HG03095 (cell line): ENCODE measurements around the gene CEP170B.
"Not testable (repeated sequence)": the region's sequence is repeated elsewhere in the genome, so short reads cannot be mapped to it uniquely, and the experiment has no call there.

ENCODE experiments used
- ATAC-seq: cut with Tn5 transposase; IDR thresholded peaks from one replicate; pipeline ENCODE4 v1.9.1; 2021; ENCODE audit warnings: moderate library complexity; ENCODE audit not compliant: unreplicated experiment

The CEP170B gene

GRCh38 chr14:104941508-104942365 is 76.7 kb downstream of the CEP170B start:
- ATAC-seq = no peak

- no peak for ATAC-seq
These were observed 77.5 kb downstream of the CEP170B start for GRCh38 chr14:104942586-104942985.

- ATAC-seq = not testable (repeated sequence)
These were observed 78.3 kb downstream of the CEP170B start for GRCh38 chr14:104943216-104944015.

- not testable (repeated sequence) for ATAC-seq
These were observed 78.9 kb downstream of the CEP170B start for GRCh38 chr14:104944016-104944308.

GRCh38 chr14:104944436-104945205 is 79.6 kb downstream of the CEP170B start:
- not testable (repeated sequence) for ATAC-seq

- ATAC-seq = not testable (repeated sequence)
These were observed 80.2 kb downstream of the CEP170B start for GRCh38 chr14:104945266-104945665.
